GM13976 (cell line): ENCODE measurements around the gene GHRHR.

Experiments used
- DNase-seq: peaks from one replicate; pipeline ENCODE4 v3.0.0; 2012; ENCODE audit warnings: low spot score
- in situ Hi-C: fragments of 300-500 bp; cut with MboI; formaldehyde crosslinking; loops from one replicate; pipeline ENCODE4 v1.12.0; 2022; ENCODE audit warnings: low sequenced_read_pairs, mixed read lengths, inconsistent platforms; ENCODE audit not compliant: unreplicated experiment
- TF ChIP-seq, protein P1 (sequence below): IDR thresholded peaks from 2 replicates; pipeline ENCODE4 v1.5.1; 2012; ENCODE audit warnings: borderline replicate concordance, mild to moderate bottlenecking; ENCODE audit not compliant: insufficient read depth; ENCODE audit errors: extremely low read depth, missing control alignments, control extremely low read depth

Gene GHRHR

DNA sequence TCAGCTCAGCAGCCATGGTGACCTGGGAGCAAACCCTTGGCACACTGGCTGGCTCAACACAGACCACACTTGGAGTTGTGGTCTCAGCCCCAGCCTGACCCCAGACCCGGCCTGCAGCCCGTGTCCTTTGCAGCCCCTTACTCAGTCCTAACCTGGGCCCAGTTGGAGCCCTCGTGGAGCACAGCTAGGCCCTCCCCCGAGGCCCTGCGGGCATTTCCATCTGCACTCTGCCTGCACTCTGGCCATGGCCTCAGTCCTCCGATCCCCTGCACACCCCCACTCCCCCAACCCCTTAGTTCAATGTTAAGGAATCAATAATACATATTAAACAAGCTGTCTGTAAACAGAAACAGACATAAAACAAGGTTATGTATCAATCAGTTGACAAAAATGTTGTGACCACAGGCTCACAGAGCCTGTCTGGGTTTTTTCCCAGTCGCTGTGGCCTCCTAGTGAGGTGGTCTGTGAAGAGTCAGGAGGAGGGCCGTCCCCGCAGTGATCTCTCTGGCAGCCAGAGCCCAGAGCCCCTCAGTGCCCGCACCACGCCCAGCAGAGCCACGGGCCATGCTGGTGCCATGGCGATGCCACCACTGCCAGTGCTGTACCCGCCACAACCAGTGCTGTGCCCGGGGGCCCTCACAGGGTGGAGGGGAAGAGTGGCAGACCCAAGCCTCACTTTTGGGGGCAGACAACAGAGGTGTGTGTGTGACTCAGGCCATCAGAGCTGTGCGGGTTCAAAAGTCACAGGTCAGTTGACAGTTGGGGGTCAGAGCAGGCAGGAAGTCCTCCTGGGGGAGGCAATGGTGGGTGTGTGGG, 25.5 kb downstream of the GHRHR start:
- TF ChIP-seq, protein P1, sequence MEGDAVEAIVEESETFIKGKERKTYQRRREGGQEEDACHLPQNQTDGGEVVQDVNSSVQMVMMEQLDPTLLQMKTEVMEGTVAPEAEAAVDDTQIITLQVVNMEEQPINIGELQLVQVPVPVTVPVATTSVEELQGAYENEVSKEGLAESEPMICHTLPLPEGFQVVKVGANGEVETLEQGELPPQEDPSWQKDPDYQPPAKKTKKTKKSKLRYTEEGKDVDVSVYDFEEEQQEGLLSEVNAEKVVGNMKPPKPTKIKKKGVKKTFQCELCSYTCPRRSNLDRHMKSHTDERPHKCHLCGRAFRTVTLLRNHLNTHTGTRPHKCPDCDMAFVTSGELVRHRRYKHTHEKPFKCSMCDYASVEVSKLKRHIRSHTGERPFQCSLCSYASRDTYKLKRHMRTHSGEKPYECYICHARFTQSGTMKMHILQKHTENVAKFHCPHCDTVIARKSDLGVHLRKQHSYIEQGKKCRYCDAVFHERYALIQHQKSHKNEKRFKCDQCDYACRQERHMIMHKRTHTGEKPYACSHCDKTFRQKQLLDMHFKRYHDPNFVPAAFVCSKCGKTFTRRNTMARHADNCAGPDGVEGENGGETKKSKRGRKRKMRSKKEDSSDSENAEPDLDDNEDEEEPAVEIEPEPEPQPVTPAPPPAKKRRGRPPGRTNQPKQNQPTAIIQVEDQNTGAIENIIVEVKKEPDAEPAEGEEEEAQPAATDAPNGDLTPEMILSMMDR = no peak
- in situ Hi-C loops = no loop called here
- no peak for DNase-seq

DNA sequence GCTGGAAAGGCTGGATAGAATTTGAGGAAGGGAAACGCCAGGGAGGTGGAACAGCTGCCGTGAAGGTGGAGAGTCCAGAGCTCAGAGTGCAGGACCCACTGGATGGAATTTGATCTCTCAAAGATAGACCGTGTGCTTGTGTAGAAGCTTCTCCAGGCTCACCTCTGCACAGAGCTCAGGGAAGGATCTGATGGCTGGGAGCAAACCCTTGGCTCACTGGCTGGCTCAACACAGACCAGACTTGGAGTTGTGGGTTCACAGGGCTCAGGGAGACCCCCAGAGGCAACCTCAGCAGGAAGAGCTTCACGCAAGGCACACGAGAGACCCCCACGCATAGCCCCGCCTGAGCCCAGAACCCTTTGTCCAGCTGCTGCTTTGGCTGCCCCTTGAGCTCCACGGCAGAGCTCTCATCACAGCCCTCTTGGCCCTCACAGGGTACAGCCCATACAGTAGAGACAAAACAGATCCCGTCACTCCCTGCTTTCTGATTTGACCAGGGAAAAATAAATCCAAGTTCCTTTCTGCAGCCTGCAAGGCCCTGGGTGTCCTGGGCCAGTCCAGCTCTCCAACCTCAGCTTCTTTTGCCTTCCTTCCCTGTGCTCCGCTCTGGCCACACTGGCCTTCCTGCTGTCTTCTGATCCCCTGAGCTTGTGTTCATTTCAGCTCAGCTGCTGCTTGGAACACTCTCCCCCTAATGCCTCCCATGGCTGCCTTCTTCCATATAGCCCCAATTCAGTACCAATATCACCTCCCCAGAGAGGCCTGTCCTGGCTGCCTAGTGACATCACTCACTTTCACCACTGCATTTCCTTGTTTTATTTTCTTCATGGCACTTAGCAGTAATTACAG, 26.3 kb downstream of the GHRHR start:
- DNase-seq = no peak
- TF ChIP-seq, protein P1 = no peak
- in situ Hi-C loops = no loop called here

DNA sequence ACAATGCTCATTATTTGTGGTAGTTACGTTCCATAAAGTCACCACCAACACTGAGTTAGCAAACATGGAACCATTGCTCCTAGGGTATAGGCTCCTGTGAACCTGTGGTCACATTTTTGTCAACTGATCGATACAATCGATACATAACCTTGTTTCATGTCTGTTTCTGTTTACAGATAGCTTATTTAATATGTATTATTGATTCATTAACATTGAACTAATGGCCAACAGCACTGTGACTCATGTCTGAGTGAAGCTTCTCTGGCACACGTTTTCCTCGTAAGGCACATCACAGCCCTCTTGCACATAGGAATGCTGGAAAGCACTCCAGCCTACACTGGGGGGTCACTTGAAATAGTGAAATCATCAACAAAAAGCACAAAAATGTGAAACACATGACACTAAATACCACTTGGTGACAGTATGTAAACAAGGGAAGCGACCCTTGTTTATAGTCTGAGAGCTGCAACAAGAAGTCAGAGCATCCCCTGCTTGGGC, 27.0 kb downstream of the GHRHR start:
- in situ Hi-C loops = no loop called here
- no peak for DNase-seq
- TF ChIP-seq, protein P1 = no peak

DNA sequence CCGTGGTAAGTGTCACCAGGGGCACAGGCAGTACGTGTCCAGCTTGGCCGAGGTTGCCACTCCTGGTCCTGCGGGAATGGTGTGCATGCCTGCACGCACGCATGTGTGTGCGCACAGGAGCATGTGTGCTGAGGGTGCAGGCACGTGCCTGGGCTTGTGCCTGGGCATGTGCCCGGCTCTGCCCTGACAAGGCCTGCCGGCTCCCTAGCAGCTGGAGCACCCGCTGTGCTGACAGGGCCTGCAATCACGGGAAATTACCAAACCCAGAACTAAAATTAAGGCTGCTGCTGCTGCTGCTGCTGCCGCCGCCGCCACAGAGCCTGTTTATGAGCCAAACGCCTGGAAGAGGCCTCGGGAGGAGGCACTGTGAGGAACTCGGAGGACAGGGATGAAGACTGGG, 28.7 kb downstream of the GHRHR start:
- in situ Hi-C loops = no loop called here
- TF ChIP-seq, protein P1 = no peak
- no peak for DNase-seq

DNA sequence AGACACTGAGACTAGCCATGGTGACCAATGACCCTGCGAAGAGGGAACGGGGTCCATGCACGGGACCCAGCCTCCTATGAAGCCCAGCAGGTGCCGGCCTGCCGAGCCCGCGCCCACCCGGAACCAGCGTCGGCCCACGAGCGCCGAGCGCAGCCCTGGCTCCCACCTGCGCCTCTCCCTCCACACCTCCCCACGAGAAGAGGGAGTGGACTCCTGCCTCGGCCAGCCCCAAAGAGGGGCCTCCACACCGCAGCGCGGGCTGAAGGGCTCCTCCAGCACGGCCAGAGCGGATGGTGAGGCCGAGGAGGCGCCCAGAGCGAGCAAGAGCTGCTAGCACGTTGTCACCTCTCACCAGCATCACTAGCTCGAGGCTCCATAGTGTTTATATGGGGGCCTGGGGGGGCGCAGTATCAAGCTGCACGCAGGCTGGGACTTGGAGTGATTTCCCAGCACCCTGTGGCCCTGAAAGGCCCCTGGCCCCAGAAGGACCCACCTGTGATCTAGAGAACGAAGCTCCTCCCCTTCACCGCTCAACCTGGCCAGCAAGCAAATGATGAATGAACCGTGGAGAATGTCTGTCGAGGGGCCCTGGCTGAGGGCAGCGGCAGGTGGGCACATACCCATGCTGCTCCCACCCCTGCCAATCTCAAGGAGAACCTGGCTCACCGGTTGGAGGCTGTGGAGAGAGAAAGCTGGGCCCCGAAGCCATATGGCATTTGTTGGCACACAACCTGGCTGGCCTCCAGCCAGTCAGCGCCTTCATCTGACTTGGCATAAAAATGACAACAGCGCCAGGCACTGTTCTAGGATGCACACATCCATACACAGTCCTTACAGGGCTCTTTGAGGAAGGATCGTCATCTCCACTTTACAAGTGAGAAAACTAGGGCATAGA, 30.7 kb downstream of the GHRHR start:
- TF ChIP-seq, protein P1 = no peak
- no peak for DNase-seq
- in situ Hi-C loops = no loop called here

DNA sequence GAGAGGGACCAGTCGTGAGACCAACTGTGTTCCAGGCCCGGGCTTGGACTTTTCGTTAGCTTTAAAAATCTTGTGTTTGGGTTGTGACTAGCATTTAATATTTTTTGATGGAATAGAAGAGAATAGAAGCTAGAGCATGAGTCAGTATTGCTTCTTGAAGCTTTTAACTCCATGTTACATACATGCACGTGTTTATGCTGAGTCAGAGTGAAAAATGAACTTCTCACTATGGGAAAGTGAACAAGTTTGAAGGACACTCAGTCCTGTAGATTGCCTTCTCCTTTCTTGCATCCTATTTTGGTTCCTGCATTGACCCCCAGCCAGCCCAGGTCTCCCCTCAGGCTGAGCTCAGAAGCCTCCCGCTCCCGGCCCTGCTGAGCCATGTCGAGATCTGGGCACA, 31.8 kb downstream of the GHRHR start:
- in situ Hi-C loops = no loop called here
- TF ChIP-seq, protein P1 = no peak
- DNase-seq = no peak
